HCT116 (cell line): Measurements from ENCODE around the gene DOK6. TPM values are rescaled to one million over a fixed set of nuclear protein-coding genes. Genes with fewer than 3 reads are reported as not detected.

Experiments used
- ATAC-seq: fragments of 200-7000 bp; cut with Tn5 transposase; 2 replicates; pipeline ENCODE4 v1.9.1; 2020; ENCODE audit warnings: mild to moderate bottlenecking, moderate library complexity
- BruUV-seq: library from RNA; stranded (reverse); fragments of 400-500 nt; replicated peaks from 2 replicates; lab custom pipeline; 2021; lab: Mats Ljungman, UMichigan
- CTCF ChIA-PET: fragments of 300-600 bp; sonication (Branson Sonifier 250); formaldehyde crosslinking; loops from one replicate; lab custom pipeline; 2021; ENCODE audit warnings: antibody characterized with exemption; lab: Charles Lee
- POLR2A ChIA-PET: fragments of 300-600, 350-600 bp; sonication (Branson Sonifier 250); formaldehyde crosslinking; loops from one replicate; lab custom pipeline; 2021; ENCODE audit warnings: antibody characterized with exemption; lab: Charles Lee
- RAD21 ChIA-PET, 2 experiments: fragments of 300-600 bp; sonication (Branson Sonifier 250); formaldehyde crosslinking; loops; one replicate each; lab custom pipeline; 2023; ENCODE audit warnings: low total read pairs in 2 of 2; ENCODE audit not compliant: uncharacterized antibody in 2 of 2, unreplicated experiment in 2 of 2, low non-redundant PET in 1 of 2; lab: Charles Lee
- DNase-seq: peaks from one replicate; pipeline ENCODE4 v3.0.0-alpha.2; 2010; ENCODE audit warnings: low read depth, low spot score
- H2AFZ ChIP-seq: fragments of 200-600 bp; shearing (Covaris generic), sonication (generic); 2 replicates; pipeline ENCODE4 v1.6.1; 2017; ENCODE audit warnings: low read depth, mixed run types, mixed read lengths, antibody characterized with exemption, low read length; ENCODE audit not compliant: poor library complexity, severe bottlenecking
- H3K27ac ChIP-seq: 2 replicates; pipeline ENCODE4 v1.5.1; 2012; ENCODE audit warnings: low read depth, low read length
- H3K27me3 ChIP-seq: fragments of 200-600 bp; sonication (generic); 2 replicates; pipeline ENCODE4 v1.6.1; 2016; ENCODE audit warnings: mixed run types, low read length, mixed read lengths; ENCODE audit not compliant: insufficient read depth
- H3K36me3 ChIP-seq, 2 experiments: fragments of 200-500 bp in 1 of 2; fragments of 200-600 bp in 1 of 2; sonication (Bioruptor generic) in 1 of 2; sonication (generic) in 1 of 2; 2 replicates each; pipeline versions ENCODE4 v1.5.1 to v1.6.1; 2014 to 2016; ENCODE audit warnings: low read length in 2 of 2, inconsistent platforms in 1 of 2, mixed read lengths in 1 of 2, mixed run types in 1 of 2; ENCODE audit not compliant: insufficient read depth in 2 of 2, control insufficient read depth in 1 of 2
- H3K4me1 ChIP-seq, 2 experiments: fragments of 200-600 bp in 1 of 2; sonication (generic) in 1 of 2; 2 replicates each; pipeline versions ENCODE4 v1.5.1 to v1.6.1; 2012 to 2017; ENCODE audit warnings: low read length in 2 of 2, inconsistent platforms in 1 of 2, mild to moderate bottlenecking in 1 of 2, mixed read lengths in 1 of 2, mixed run types in 1 of 2, moderate library complexity in 1 of 2; ENCODE audit not compliant: insufficient read depth in 2 of 2, control insufficient read depth in 1 of 2
- H3K4me2 ChIP-seq: fragments of 200-600 bp; sonication (generic); 2 replicates; pipeline ENCODE4 v1.6.1; 2017; ENCODE audit warnings: mixed run types, low read length, mixed read lengths
- H3K4me3 ChIP-seq, 2 experiments: fragments of 200-600 bp in 1 of 2; sonication (generic) in 1 of 2; replicated peaks in 1 of 2; 2 replicates each; pipeline ENCODE4 v1.5.1; 2011 to 2016; ENCODE audit warnings: low read length in 2 of 2, control low read depth in 1 of 2, low read depth in 1 of 2, mild to moderate bottlenecking in 1 of 2, mixed read lengths in 1 of 2, mixed run types in 1 of 2
- H3K79me2 ChIP-seq: fragments of 200-600 bp; sonication (generic); 2 replicates; pipeline ENCODE4 v1.6.1; 2017; ENCODE audit warnings: mild to moderate bottlenecking, mixed run types, low read length, moderate library complexity, mixed read lengths; ENCODE audit not compliant: insufficient read depth
- H3K9ac ChIP-seq: fragments of 200-600 bp; sonication (generic); 2 replicates; pipeline ENCODE4 v1.6.1; 2016; ENCODE audit warnings: low read length, mixed read lengths
- H3K9me2 ChIP-seq: fragments of 200-600 bp; sonication (generic), shearing (Covaris generic); 2 replicates; pipeline ENCODE4 v1.6.1; 2017; ENCODE audit warnings: mixed run types, mild to moderate bottlenecking, moderate library complexity; ENCODE audit not compliant: insufficient read depth
- H3K9me3 ChIP-seq, 2 experiments: fragments of 200-500 bp in 1 of 2; fragments of 200-600 bp in 1 of 2; sonication (Bioruptor generic) in 1 of 2; sonication (generic) in 1 of 2; 2 replicates each; pipeline ENCODE4 v1.6.1; 2014 to 2017; ENCODE audit warnings: low read length in 2 of 2, mixed read lengths in 2 of 2, inconsistent platforms in 1 of 2, low read depth in 1 of 2, mild to moderate bottlenecking in 1 of 2, mixed run types in 1 of 2, moderate library complexity in 1 of 2; ENCODE audit not compliant: control insufficient read depth in 1 of 2, insufficient read depth in 1 of 2
- H4K20me1 ChIP-seq: fragments of 200-600 bp; sonication (generic), shearing (Covaris generic); 2 replicates; pipeline ENCODE4 v1.6.1; 2017; ENCODE audit warnings: mixed run types, mild to moderate bottlenecking, moderate library complexity; ENCODE audit not compliant: insufficient read depth
- CBX3 ChIP-seq: IDR thresholded peaks from 2 replicates; pipeline ENCODE4 v1.6.1; 2012; ENCODE audit warnings: low read depth
- CEBPB ChIP-seq: IDR thresholded peaks from 2 replicates; pipeline ENCODE4 v1.6.1; 2012; ENCODE audit warnings: low read depth
- EGR1 ChIP-seq: IDR thresholded peaks from 2 replicates; pipeline ENCODE4 v1.6.1; 2012; ENCODE audit warnings: low read depth
- ELF1 ChIP-seq: IDR thresholded peaks from 2 replicates; pipeline ENCODE4 v1.6.1; 2012; ENCODE audit warnings: low read depth, borderline replicate concordance
- EZH2 ChIP-seq: fragments of 200-600 bp; sonication (generic); IDR thresholded peaks from 2 replicates; pipeline ENCODE4 v1.6.1; 2017; ENCODE audit warnings: antibody characterized with exemption, mixed run types
- POLR2A ChIP-seq: IDR thresholded peaks from 2 replicates; pipeline ENCODE4 v1.7.0; 2011; ENCODE audit warnings: borderline replicate concordance; ENCODE audit not compliant: insufficient read depth, insufficient read length; ENCODE audit errors: extremely low read depth
- POLR2AphosphoS5 ChIP-seq: IDR thresholded peaks from 2 replicates; pipeline ENCODE4 v1.6.1; 2011; ENCODE audit warnings: mild to moderate bottlenecking, low read depth, low read length, moderate library complexity
- TCF7L2 ChIP-seq: IDR thresholded peaks from 2 replicates; pipeline ENCODE4 v1.7.0; 2011; ENCODE audit warnings: borderline replicate concordance, inconsistent platforms; ENCODE audit not compliant: insufficient read depth, insufficient read length; ENCODE audit errors: extremely low read depth
- YY1 ChIP-seq: IDR thresholded peaks from 2 replicates; pipeline ENCODE4 v1.6.1; 2011; ENCODE audit warnings: low read length, low read depth, moderate library complexity, mild to moderate bottlenecking; ENCODE audit not compliant: insufficient replicate concordance; ENCODE audit errors: extremely low read depth
- intact Hi-C: fragments of 100-400 bp; cut with micrococcal nuclease; formaldehyde crosslinking; loops from 2 replicates; pipeline ENCODE4 v1.10.0; 2022
- total RNA-seq: library from RNA; stranded (reverse); gene quantifications from one replicate; pipeline ENCODE4 v1.2.1, GENCODE V29; 2021; ENCODE audit not compliant: unreplicated experiment
- TF ChIP-seq, protein P1 (sequence below): IDR thresholded peaks from 2 replicates; pipeline ENCODE4 v1.6.1; 2011; ENCODE audit warnings: mild to moderate bottlenecking, low read length, moderate library complexity; ENCODE audit not compliant: insufficient replicate concordance; ENCODE audit errors: extremely low read depth
- TF ChIP-seq, protein P2 (sequence below): IDR thresholded peaks from 2 replicates; pipeline ENCODE4 v1.6.1; 2012
- TF ChIP-seq, protein P3 (sequence below): IDR thresholded peaks from 2 replicates; pipeline ENCODE4 v1.6.1; 2012
- TF ChIP-seq, protein P4 (sequence below), 3 experiments: fragments of 200-600 bp in 1 of 3; sonication (generic) in 1 of 3; IDR thresholded peaks in 2 of 3; conservative IDR thresholded peaks in 1 of 3; 2 replicates each; pipeline ENCODE4 v1.5.1; 2012 to 2017; ENCODE audit warnings: low read depth in 2 of 3, low read length in 2 of 3, antibody characterized with exemption in 1 of 3, borderline replicate concordance in 1 of 3, control low read depth in 1 of 3, mild to moderate bottlenecking in 1 of 3, mixed read lengths in 1 of 3, mixed run types in 1 of 3, moderate library complexity in 1 of 3; ENCODE audit not compliant: insufficient read depth in 1 of 3

The DOK6 gene
- total RNA-seq, 1 experiment from 2014 or later, result not detected

DNA sequence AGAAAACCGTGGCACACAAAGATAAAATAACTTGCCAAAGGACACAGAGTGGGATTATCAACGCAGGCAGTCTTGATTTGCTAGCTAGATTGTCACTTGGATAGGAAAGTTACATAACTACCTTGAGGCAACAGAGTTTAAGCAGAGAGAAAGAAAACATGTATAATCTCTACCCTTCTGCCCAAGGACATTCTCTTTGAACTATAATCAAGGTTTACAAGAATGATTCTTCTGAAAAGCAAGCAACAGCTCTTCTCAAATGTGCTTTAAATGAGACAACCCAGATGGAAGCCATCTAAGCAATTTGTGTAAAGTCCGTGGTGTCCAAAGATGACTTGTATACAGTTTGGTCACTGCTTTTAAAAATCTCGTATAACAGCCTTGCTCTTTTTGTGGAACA is 369.6 kb downstream of the DOK6 start:
- Histone ChIP-seq H3K4me1 (no peaks in the 10 kb centered on the region), H3K4me3 (no peak overlapping the region), H3K36me3 (no peaks in the 10 kb centered on the region), H3K9ac (no peak overlapping the region), H3K27me3 (no peaks in the 10 kb centered on the region), H3K9me3 (no peaks in the 10 kb centered on the region), H2AFZ (no peak overlapping the region), H3K4me2 (no peak overlapping the region), H4K20me1 (no peaks in the 10 kb centered on the region), H3K79me2 (no peaks in the 10 kb centered on the region), H3K27ac (no peak overlapping the region), H3K9me2 (no peaks in the 10 kb centered on the region)
- POLR2A ChIA-PET, result no interaction called here
- CTCF ChIA-PET, result no interaction called here
- TF ChIP-seq EZH2, result no peak
- TF ChIP-seq TCF7L2, result no peak
- no peak for TF ChIP-seq EGR1
- TF ChIP-seq, protein P1, sequence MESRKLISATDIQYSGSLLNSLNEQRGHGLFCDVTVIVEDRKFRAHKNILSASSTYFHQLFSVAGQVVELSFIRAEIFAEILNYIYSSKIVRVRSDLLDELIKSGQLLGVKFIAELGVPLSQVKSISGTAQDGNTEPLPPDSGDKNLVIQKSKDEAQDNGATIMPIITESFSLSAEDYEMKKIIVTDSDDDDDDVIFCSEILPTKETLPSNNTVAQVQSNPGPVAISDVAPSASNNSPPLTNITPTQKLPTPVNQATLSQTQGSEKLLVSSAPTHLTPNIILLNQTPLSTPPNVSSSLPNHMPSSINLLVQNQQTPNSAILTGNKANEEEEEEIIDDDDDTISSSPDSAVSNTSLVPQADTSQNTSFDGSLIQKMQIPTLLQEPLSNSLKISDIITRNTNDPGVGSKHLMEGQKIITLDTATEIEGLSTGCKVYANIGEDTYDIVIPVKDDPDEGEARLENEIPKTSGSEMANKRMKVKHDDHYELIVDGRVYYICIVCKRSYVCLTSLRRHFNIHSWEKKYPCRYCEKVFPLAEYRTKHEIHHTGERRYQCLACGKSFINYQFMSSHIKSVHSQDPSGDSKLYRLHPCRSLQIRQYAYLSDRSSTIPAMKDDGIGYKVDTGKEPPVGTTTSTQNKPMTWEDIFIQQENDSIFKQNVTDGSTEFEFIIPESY, result no peak
- BruUV-seq, result no TSS peak
- intact Hi-C loops, result no loop called here
- no peak for DNase-seq
- RAD21 ChIA-PET, result no interaction called here
- no peak for ATAC-seq

DNA sequence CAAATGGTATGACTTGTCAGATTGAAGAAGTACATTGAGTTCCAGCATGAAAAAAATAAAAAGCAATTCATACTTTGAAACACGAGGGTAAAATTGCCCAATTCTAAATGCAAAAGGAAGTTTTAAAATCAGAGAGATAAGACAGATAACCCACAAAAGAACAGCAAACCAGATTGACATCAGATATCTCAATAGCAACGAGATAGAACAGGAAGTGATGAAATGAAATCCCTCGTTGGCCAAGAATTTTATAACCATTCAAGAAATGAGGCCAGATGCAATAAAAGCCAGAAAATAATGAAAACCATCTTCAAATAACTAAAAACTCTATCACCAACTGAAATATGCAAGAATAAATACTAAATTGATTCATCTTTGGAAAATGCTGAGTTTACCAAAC is 374.1 kb downstream of the DOK6 start:
- H3K4me3 ChIP-seq, result no peak overlapping the region
- RAD21 ChIA-PET, result no interaction called here
- no peaks in the 10 kb centered on the region for H4K20me1 ChIP-seq
- H3K9me2 ChIP-seq, result no peaks in the 10 kb centered on the region
- H3K27me3 ChIP-seq, result no peaks in the 10 kb centered on the region
- H2AFZ ChIP-seq, result no peak overlapping the region
- CTCF ChIA-PET, result no interaction called here
- POLR2A ChIA-PET, result no interaction called here
- intact Hi-C loops, result no loop called here
- no peaks in the 10 kb centered on the region for H3K9me3 ChIP-seq
- H3K79me2 ChIP-seq, result no peaks in the 10 kb centered on the region
- no peak for ATAC-seq
- H3K4me2 ChIP-seq, result no peak overlapping the region
- no peak overlapping the region for H3K27ac ChIP-seq
- no peak for TF ChIP-seq YY1
- no peak for TF ChIP-seq POLR2AphosphoS5
- TF ChIP-seq CBX3, result no peak
- no peak for TF ChIP-seq EGR1
- no peak for TF ChIP-seq EZH2
- no peak for TF ChIP-seq ELF1
- no peak for TF ChIP-seq POLR2A
- TF ChIP-seq, protein P2, sequence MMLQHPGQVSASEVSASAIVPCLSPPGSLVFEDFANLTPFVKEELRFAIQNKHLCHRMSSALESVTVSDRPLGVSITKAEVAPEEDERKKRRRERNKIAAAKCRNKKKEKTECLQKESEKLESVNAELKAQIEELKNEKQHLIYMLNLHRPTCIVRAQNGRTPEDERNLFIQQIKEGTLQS, result no peak
- TF ChIP-seq, protein P3, sequence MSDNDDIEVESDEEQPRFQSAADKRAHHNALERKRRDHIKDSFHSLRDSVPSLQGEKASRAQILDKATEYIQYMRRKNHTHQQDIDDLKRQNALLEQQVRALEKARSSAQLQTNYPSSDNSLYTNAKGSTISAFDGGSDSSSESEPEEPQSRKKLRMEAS, result no peak
- TF ChIP-seq TCF7L2, result no peak
- TF ChIP-seq, protein P1, result no peak
- TF ChIP-seq, protein P4, sequence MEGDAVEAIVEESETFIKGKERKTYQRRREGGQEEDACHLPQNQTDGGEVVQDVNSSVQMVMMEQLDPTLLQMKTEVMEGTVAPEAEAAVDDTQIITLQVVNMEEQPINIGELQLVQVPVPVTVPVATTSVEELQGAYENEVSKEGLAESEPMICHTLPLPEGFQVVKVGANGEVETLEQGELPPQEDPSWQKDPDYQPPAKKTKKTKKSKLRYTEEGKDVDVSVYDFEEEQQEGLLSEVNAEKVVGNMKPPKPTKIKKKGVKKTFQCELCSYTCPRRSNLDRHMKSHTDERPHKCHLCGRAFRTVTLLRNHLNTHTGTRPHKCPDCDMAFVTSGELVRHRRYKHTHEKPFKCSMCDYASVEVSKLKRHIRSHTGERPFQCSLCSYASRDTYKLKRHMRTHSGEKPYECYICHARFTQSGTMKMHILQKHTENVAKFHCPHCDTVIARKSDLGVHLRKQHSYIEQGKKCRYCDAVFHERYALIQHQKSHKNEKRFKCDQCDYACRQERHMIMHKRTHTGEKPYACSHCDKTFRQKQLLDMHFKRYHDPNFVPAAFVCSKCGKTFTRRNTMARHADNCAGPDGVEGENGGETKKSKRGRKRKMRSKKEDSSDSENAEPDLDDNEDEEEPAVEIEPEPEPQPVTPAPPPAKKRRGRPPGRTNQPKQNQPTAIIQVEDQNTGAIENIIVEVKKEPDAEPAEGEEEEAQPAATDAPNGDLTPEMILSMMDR (IDR thresholded peaks at IDR 0.05 in 2 of 3, conservative IDR thresholded peaks at IDR 0.05 in 1 of 3; ENCODE audit: borderline replicate concordance in 1 of 3, insufficient read depth in 1 of 3, low read depth in 2 of 3, low read length in 2 of 3), result no peak
- TF ChIP-seq CEBPB, result no peak
- TF ChIP-seq, all 23 proteins: peak for 0
- Histone ChIP-seq H3K36me3 (no peaks in the 10 kb centered on the region), H3K9ac (no peak overlapping the region), H3K4me1 (no peaks in the 10 kb centered on the region)
- BruUV-seq, result no TSS peak
- DNase-seq, result no peak
